Right cardiac atrium (tissue), 5 donors: ENCODE measurements around the gene PARVA. TPM values are rescaled to one million over a fixed set of nuclear protein-coding genes. Genes with fewer than 3 reads are reported as not detected.

ENCODE experiments used
- ATAC-seq, 2 donors: fragments of 200-7000 bp; cut with Tn5 transposase; one replicate each; pipeline versions ENCODE4 v1.8.0 to v1.9.1; 2020; ENCODE audit warnings: moderate library complexity in 2 of 2, mild to moderate bottlenecking in 1 of 2
- DNase-seq, 3 donors: peaks; one replicate each; pipeline ENCODE4 v3.0.0-alpha.2; 2020
- H3K27ac ChIP-seq: one replicate; pipeline ENCODE4 v1.5.1; 2013; ENCODE audit warnings: mild to moderate bottlenecking, low read length, control low read depth, moderate library complexity
- H3K27me3 ChIP-seq: one replicate; pipeline ENCODE4 v1.6.1; 2013; ENCODE audit not compliant: control insufficient read depth, insufficient read depth
- H3K4me1 ChIP-seq: one replicate; pipeline ENCODE4 v1.6.1; 2013; ENCODE audit warnings: low read length; ENCODE audit not compliant: control insufficient read depth, insufficient read depth
- H3K4me3 ChIP-seq: one replicate; pipeline ENCODE4 v1.5.1; 2013; ENCODE audit warnings: low read length, control low read depth
- H3K9me3 ChIP-seq: one replicate; pipeline ENCODE4 v1.6.1; 2013; ENCODE audit warnings: low read length; ENCODE audit not compliant: control insufficient read depth
- WGBS: extraction: QIAGEN DNeasy Blood & Tissue Kit; methylation state at CpG from one replicate; pipeline ENCODE4 v1.1.7; 2013; 5-methylcytosine and 5-hydroxymethylcytosine counted together
- intact Hi-C, 4 donors: fragments of 100-400 bp; cut with DNase I; formaldehyde crosslinking; loops; one replicate each; pipeline versions ENCODE4 v1.11.0 to v1.14.0; 2022 to 2023
- polyA plus RNA-seq: library from polyadenylated mRNA; stranded (reverse); fragments of 200-250 nt; gene quantifications from one replicate; pipeline ENCODE4 v1.2.3, GENCODE V29; 2013
- total RNA-seq, 4 donors: library from RNA; stranded (reverse); fragmentation: NEBNext Ultra II Directional; extraction: Animal tissue kit (Norgen Biotek cat#: 25700); gene quantifications; one replicate each; pipeline ENCODE4 v1.2.1, GENCODE V29; 2021
- donor health status: healthy with polysubstance abuse.
- donor health status: DM: no; HTN: yes; CAD: no.
- donor health status: DM: no; HTN: no; CAD: no.
- donor health status: DM: no; HTN: yes; CAD: no; lungs with severe emphysema.
- donor health status: DM: yes; HTN: yes; CAD: no.

PARVA gene
- total and polyA plus RNA-seq, 5 donors = 30.6 to 116 (median 71.2) TPM

DNA sequence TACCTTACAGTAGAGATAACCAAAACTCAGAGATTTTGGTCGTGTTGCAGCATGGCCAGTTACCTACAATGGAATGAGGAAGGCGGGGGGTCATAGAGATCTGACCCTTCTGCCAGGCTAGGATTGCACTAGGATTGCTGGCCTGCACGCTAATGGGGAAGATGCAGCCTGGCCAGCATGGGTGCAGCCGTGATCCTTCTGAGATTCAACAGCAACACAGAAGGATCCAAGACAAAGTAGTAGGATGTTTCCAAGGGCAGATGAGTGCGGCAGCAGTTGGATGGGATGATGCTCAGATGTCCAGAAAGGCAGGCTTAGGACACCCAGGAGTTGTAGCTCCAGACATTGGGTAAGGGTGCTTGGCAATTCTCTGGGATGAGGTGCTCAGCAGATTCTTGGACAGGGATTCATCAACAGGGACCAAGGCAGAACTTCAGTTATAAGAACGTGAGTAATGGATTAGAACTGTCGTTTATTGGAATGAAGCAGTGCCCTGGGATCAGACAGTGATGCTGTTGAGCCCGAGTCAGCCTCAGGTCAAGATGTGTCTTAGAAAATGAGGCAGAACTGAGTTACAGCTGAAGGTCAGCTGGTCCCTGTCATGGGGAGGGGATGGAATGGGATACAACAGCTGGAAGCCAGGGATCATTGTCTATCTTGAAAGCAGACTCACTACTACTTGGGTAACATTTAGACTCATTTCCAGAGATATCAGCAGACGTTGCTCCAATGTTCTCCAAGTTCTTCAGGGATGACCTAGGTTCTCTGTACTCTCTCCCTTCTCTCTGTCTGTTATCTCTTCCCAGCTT is 71.0 kb downstream of the PARVA start:
- 71% methylated on average over 9 of the region's 9 CpGs for WGBS
- peaks cover 25% of the 10 kb centered on the region for H3K4me1 ChIP-seq
- peak; percentile 17 to 73 for ATAC-seq
- H3K27ac ChIP-seq = peak overlapping the region; percentile 66
- no peak overlapping the region for H3K4me3 ChIP-seq
- H3K9me3 ChIP-seq = no peaks in the 10 kb centered on the region
- intact Hi-C loops = no loop called here
- no peak for DNase-seq
- H3K27me3 ChIP-seq = no peaks in the 10 kb centered on the region

DNA sequence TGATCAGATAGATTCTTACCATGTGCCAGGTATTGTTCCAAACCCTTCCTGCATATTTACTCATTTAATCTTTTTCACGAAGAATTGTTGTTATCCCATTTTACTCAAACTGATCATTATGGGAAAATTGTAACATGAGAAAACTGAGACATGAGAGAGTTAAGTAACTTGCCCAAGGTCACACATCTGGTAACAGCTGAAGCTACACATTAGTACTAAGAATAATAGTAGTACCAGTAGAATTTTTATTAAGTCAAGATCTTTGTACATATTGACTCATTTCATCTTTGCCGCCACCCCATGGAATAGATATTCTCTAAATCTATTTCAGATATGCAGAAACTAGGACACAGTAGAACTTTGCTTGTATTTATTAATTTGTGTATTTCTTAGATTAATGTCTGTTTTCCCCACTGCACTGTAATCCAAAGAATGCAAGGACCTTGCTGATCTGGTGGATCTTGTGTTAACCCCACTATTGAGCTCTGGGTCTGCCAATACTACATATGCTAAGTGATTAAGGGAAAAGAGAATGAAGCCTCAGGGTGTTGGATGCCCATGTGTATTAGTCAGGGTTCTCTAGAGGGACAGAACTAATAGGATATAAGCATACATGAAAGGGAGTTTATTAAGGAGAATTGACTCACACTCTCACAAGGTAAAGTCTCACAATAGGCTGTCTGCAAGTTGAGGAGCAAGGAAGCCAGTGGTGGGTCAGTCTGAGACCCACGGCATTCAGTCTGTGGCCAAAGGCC is 72.8 kb downstream of the PARVA start:
- Histone ChIP-seq H3K4me3 (no peak overlapping the region), H3K27me3 (no peaks in the 10 kb centered on the region), H3K4me1 (peaks cover 30% of the 10 kb centered on the region), H3K9me3 (no peaks in the 10 kb centered on the region), H3K27ac (no peak overlapping the region)
- 86% methylated on average over 3 of the region's 3 CpGs for WGBS
- ATAC-seq = no peak
- intact Hi-C loops = no loop called here
- DNase-seq = no peak

DNA sequence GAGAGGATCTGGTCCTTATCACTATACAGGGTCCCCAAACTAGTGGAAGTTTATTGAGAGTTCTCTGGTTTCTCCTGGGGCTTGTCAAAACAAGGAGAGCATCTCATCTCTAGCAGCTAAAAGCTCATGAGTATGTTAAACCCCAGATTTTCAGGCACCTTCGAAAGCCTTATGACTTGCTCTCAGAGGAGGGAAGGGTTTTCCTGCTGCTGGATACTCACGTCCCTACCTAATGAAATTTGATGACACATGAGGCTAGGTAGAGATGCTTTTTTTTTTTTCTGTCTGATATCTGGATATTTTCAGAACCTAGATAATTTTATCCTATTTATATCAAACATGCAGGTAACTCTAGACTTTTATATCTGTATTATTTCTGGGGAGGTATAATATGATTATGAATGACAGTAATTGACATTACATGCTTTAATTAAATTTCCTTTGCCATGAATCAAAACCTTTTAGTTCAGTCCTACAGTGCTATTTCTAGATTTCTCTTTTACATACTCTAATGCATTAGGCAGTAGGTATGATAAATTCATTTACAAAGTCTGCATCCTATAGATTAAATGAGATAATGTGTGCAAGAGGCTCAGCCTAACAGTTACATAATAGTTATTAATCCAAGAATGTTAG is 73.9 kb downstream of the PARVA start:
- no peaks in the 10 kb centered on the region for H3K27me3 ChIP-seq
- peaks cover 33% of the 10 kb centered on the region for H3K4me1 ChIP-seq
- DNase-seq = no peak
- no peak for ATAC-seq
- H3K27ac ChIP-seq = no peak overlapping the region
- no peaks in the 10 kb centered on the region for H3K9me3 ChIP-seq
- intact Hi-C loops = no loop called here
- no peak overlapping the region for H3K4me3 ChIP-seq
- WGBS = 98% methylated on average over 2 of the region's 2 CpGs

DNA sequence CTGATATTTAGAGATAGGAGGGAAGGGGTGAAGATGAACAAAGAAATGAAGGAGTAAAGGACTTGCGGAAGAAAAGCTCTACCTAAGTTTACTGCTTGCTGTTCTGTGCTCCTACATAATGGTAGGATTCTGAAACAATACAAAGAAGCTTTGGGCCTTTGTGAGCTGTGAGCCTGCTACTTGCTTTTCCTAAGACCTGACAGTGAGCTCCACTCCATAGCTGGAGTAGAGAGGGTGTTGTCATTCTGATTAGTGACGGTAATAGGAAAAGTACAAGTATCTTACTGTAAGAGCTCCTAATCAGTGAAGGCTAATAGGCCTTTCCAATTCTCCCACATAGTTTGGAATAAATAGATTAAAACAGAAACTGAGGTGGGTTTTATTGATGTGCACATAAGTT is 75.9 kb downstream of the PARVA start:
- DNase-seq = no peak
- H3K27me3 ChIP-seq = no peaks in the 10 kb centered on the region
- H3K4me3 ChIP-seq = no peak overlapping the region
- ATAC-seq = peak in 1 of 2 donors; percentile 25
- no peaks in the 10 kb centered on the region for H3K9me3 ChIP-seq
- peaks cover 45% of the 10 kb centered on the region for H3K4me1 ChIP-seq
- WGBS = 74% methylated on average over 2 of the region's 2 CpGs
- no peak overlapping the region for H3K27ac ChIP-seq
- intact Hi-C loops = no loop called here

DNA sequence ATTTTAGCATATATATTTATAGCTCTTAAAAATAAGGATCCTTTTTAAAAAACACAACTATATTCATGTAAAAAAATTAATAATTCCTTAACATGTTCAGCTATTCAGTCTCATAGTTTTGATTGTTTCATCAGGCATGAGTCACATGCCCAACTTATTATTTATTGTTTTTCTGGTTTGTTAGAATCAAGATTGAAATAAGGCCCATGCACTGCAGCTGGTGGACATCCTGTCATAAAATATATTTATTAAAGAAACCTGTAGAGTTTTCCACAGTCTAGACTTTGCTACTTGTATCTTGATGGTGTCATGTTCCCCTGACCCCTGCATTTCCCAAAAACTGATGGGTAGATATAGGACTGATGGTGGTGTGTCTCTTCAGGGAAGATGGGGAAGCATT is 77.4 kb downstream of the PARVA start:
- H3K4me3 ChIP-seq = no peak overlapping the region
- DNase-seq (no peak), ATAC-seq (no peak)
- no peaks in the 10 kb centered on the region for H3K27me3 ChIP-seq
- intact Hi-C loops = no loop called here
- H3K4me1 ChIP-seq = peaks cover 39% of the 10 kb centered on the region
- no peaks in the 10 kb centered on the region for H3K9me3 ChIP-seq
- no peak overlapping the region for H3K27ac ChIP-seq

DNA sequence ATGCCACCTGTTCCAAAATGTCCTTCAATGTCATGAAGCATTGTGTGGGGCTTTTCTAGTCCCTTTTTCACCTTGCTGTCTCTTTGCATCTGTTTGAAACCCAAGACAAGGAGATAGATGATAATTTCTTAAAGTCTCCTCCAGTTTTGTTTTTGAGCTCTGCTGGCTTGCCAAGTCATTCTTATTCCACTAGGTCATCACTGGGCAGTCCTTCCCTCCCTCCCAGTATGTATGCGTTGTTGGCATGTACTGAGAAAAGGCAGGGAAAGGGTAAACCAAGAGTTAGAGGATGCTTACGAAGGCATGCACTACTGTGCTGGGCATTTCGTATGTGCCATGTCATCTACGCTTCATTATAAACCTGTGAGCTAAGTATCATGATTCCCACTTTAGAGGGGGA is 78.6 kb downstream of the PARVA start:
- peaks cover 42% of the 10 kb centered on the region for H3K4me1 ChIP-seq
- intact Hi-C loops = no loop called here
- H3K27ac ChIP-seq = no peak overlapping the region
- H3K27me3 ChIP-seq = no peaks in the 10 kb centered on the region
- DNase-seq = no peak
- H3K9me3 ChIP-seq = no peaks in the 10 kb centered on the region
- 78% methylated on average over 4 of the region's 4 CpGs for WGBS
- ATAC-seq = no peak
- no peak overlapping the region for H3K4me3 ChIP-seq

DNA sequence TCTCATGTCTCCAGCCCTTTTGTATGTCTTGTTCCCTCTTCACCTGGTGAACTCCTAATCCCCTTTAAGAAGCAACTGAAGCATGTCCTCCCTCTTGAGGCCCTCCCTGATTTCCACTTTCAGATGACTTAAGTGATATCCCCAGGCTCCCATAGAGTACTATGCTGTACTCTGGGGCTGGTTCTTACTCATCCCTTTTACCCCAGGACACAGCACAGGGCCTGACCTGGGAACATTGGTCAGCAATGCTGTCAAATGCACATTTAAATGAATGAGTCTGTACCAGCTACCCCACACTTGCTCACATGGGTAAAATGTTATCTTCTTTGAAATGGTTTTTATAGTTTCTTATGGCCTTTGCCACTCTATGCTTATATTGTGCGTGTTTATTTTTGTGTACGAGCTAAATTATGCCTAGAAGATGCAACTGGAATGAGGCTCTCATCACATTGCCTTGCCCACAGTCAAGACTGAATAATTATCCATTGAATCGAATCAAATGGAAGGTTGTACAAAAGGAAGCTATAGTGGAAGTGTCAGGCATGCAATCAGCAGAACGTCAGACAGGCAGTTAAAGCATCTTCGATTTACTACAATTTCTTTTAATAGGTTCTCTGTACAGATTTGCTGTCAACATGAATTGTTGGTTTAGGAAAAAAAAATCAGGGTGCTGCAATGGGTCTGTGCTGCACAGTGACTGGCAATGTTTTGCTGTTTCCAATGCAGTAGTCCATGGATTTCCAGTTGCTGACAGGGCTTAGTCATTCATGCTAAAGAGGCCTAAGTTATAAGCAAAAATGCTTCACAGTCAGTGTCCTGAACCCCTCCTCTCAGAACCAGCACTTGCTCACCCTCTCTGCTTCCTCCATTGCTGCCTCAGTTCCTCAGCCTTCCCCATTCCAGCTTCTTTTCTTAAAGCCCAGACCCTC is 79.5 kb downstream of the PARVA start:
- intact Hi-C loops = no loop called here
- no peaks in the 10 kb centered on the region for H3K9me3 ChIP-seq
- no peak overlapping the region for H3K4me3 ChIP-seq
- H3K4me1 ChIP-seq = peaks cover 45% of the 10 kb centered on the region
- WGBS = 70% methylated on average over 5 of the region's 5 CpGs
- no peaks in the 10 kb centered on the region for H3K27me3 ChIP-seq
- ATAC-seq = peak in 1 of 2 donors; percentile 10
- H3K27ac ChIP-seq = peak overlapping the region; percentile 2
- DNase-seq = no peak

DNA sequence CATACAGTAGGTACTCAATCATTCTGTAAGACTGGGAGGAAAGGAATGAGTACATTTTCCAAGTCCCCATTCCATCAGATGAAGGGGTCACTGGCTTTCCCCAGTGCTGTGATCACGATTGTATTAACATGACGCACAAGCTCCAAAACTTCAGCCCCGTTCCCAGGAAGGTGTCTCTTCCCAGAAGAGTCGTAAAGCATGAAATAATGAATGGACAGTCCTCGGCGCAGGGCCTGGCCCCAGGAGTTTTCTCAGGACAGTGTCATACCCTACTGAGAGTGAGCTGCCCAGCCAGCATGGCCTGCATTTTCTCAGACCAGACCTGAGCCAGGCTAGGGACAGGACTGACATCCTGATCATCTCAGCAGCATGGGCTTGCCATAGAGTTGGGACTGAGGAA is 80.7 kb downstream of the PARVA start:
- Histone ChIP-seq H3K27me3 (no peaks in the 10 kb centered on the region), H3K27ac (no peak overlapping the region), H3K4me1 (peaks cover 35% of the 10 kb centered on the region), H3K4me3 (no peak overlapping the region), H3K9me3 (no peaks in the 10 kb centered on the region)
- intact Hi-C loops = no loop called here
- 83% methylated on average over 6 of the region's 6 CpGs for WGBS
- no peak for DNase-seq
- peak; percentile 11 to 23 for ATAC-seq

DNA sequence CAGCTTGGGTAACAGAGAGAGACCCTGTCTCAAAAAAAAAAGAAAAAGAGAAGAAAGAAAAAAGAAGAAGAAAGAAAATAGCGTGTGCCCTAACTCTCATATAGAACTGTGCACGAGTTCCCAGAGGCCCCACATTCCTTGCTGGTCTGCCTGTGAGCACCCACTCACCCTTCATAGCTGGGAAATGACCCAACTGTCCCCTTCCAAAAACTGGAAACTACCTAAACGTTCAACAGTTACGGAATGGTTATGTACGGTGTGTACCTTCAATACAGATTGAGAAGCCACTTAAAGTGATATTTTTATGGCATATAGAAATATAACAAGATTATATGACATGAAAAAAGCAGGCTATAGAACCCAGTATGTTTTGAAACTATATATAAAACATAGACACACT is 82.0 kb downstream of the PARVA start:
- H3K4me1 ChIP-seq = peaks cover 30% of the 10 kb centered on the region
- DNase-seq (no peak), ATAC-seq (no peak)
- H3K27me3 ChIP-seq = no peaks in the 10 kb centered on the region
- no peak overlapping the region for H3K4me3 ChIP-seq
- WGBS = 70% methylated on average over 5 of the region's 5 CpGs
- H3K27ac ChIP-seq = no peak overlapping the region
- no peaks in the 10 kb centered on the region for H3K9me3 ChIP-seq
- intact Hi-C loops = no loop called here

DNA sequence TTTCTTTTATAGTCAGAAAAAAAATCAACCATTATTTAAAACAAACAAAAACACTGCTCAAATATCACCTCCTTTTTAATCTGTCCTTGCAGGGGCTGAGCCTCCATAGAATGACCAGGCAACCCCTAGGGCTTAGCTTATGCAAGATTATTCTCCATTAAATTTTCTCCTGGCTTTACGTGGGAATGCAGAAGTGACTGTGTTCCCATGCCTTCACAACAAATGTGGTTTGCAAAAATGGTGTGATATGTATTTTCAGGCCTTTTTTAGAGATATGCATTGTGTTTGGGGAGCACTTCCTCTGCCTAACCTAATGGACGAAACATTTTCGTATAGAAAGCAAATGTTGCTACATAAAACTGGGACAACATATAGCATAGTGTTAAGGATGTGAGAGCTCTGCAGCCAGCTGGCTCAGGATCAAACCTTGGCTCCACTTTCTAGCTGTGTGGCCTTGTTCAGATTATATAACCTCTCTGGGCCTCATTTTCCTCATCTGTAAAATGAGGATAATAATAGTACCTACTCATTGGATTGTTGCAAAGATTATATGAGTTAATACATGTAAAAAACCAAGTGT is 82.6 kb downstream of the PARVA start:
- Histone ChIP-seq H3K9me3 (no peaks in the 10 kb centered on the region), H3K4me1 (peaks cover 30% of the 10 kb centered on the region), H3K27me3 (no peaks in the 10 kb centered on the region), H3K27ac (no peak overlapping the region), H3K4me3 (no peak overlapping the region)
- ATAC-seq = no peak
- DNase-seq = no peak
- intact Hi-C loops = no loop called here
- 77% methylated on average over 3 of the region's 3 CpGs for WGBS
